KBM-7 (cell line): ENCODE measurements around the gene CST9.
A peak's percentile ranks its signal among the peaks of the same experiment; 100 is the strongest.

ENCODE experiments used
- DNase-seq: peaks from one replicate; pipeline ENCODE4 v3.0.0-alpha.2; 2015
- in situ Hi-C: fragments of 300-500 bp; cut with MboI; formaldehyde crosslinking; loops from 2 replicates; pipeline ENCODE4 v1.14.3; 2020; ENCODE audit warnings: low sequenced_read_pairs, low pct_unique_long_range_greater_than_20kb, mixed read lengths

The CST9 gene, protein sequence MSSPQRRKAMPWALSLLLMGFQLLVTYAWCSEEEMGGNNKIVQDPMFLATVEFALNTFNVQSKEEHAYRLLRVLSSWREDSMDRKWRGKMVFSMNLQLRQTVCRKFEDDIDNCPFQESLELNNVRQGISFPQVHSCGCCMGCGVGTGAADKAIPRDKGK

DNA sequence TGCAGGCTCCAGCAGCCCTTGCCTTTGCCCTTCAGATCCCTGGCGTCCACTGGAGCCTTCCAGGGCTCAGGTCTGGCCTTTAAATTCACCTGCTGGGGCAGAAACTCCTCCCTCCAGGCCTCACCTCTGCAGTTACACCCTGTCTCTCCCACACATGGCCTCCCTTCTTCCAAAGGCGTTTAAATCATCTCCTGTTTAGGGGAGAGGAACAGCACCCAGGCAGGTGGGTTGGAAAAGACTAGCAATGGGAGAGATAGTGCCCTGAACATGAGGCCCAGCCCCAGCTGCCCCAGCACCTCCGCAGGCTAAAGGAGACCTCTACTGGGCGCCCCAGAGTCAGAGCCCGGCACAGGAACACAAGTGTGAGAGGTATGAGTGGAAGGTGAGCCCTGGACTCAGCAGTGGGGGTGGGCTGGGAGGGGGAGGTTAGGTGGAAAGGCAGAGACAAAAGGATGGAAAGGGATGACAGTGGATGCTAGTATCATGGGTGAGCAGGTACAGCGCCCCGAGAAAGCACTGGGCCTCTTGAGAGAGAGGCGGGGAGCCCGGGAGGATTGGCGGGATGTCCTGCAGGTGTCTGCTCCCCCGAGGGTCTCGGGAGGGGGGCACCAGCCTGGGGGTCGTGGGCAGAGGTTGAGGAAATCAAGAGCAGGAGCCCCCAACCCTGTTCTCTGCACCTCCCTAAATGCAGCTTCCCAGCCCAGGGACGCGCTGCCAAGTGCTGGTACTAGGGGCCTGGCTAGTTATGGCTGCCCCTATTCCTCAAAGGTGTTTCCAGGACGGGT, at the start of gene CST9:
Gene CST9, minus strand, starts transcription at position 51 of the 785 bp plus-strand sequence. CDS start 53 bp downstream, outside the sequence.
- DNase-seq, result no peak
- in situ Hi-C loops, result no loop called here

DNA sequence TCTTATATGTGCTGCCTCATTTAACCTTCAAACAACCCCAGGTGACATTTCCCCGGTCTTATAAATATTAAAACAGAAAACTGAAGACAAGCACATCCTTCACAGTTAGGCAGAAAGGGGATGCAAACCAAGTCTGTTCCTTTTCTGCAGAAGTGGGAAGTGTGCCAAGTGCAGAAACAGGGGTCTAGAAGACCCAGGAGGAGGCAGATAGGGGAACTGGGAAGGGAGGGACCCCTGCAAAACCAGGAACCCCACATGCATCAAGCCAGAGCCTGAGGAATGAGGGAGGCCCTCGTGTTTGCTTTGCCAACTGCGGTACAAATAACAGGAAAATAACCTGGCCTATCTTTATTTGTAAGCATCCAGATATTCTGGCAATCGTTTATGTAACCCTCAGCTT, 49.0 kb upstream of the CST9 start:
- DNase-seq, result no peak
- in situ Hi-C loops, result no loop called here

- DNase-seq, result no peak
- in situ Hi-C loops, result no loop called here
These were observed 48.3 kb upstream of the CST9 start for GRCh38 chr20:23654000-23654399.

DNA sequence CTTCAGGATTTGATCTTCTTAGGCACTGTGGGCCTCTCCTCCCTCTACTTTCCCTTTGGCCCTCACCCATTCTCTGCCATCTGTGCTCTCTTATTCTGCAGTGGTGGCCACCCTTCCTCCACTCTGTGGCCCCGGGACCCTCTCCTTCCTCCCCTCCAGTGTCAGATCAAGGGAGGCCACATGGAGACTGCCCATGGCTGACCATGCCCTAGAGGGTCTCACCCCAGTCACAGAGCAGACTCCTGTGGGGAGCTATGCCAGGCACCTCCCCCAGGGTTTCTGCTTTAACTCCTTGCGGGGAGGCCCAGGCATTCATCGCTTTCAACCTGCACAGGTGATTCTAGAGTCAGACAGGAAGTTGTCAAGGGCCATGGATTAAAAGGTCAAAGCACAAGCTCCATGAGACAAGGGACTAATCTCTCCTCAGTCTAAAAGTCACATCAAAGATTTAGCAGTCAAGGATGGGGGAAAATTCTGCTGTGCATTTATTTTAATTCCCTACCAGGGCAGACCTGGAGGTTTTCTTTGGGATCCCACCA, 47.8 kb upstream of the CST9 start:
- no peak for DNase-seq
- in situ Hi-C loops, result no loop called here

DNA sequence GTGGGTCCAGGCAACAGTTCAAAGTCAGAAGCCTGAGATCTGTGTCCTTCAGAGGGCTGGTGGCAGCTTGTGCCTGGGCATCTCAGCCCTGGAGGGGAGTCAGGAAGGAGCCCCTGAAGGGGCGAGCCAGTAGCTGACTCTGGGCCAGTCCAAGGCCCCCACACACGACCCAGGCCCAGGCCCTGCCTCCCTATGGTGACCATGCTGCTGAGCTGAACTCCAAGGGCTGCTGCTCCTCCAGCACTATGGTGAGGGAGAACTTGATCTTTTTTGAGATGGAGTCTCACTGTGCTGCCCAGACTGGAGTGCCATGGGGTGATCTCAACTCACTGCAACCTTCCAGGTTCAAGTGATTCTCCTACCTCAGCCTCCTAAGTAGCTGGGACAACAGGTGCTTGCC, 47.2 kb upstream of the CST9 start:
- in situ Hi-C loops, result no loop called here
- DNase-seq, result no peak

GRCh38 chr20:23652371-23652770, 46.7 kb upstream of the CST9 start:
- in situ Hi-C loops, result no loop called here
- no peak for DNase-seq

DNA sequence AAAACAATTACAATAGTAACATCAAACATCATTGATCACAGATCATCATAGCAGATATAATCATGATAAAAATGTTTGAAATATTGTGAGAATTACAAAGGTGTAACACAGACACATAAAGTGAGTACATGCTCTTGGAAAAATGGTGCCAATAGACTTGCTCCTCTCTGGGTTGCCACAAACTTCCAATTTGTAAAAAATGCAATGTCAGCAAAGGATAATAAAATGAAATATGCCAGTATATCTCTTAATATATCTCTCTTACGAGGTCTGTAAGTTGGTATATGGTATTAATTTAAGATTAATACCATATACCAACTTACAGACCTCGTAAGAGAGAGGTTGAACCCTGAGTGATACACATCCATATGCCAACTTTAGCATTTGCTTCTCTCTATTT, 45.4 kb upstream of the CST9 start:
- in situ Hi-C loops, result no loop called here

DNA sequence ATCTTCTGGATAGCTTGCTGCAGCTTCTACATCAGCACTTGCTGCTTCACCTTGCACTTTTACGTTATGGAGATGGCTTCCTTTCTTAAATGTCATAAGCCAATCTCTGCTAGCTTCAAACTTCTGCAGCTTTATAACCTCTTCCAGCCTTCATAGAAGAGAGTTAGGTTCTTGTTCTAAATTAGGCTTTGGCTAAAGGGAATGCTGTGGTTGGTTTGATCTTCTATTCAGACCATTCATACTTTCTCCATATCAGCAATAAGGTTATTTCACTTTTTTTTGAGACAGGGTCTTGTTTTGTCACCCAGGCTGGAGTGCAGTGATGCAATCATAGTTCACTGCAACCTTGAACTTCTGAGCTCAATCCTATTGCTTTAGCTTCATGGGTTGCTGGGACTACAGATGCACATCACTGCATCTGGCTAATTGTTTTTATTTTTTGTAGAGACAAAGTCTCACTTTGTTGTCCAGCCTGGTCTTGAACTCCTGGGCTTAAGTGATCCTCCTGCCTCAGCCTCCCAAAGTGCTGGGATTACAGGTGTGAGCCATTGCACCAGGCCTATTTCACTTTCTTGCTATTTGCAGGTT, 44.2 kb upstream of the CST9 start:
- DNase-seq, result no peak
- in situ Hi-C loops, result no loop called here

More for the DNA sequence above, 45.4 kb upstream of the CST9 start:
- DNase-seq, result no peak

GRCh38 chr20:23649242-23649641, 43.5 kb upstream of the CST9 start:
- DNase-seq, result no peak
- in situ Hi-C loops, result no loop called here

GRCh38 chr20:23647346-23647745, 41.6 kb upstream of the CST9 start:
- no peak for DNase-seq
- in situ Hi-C loops, result no loop called here

GRCh38 chr20:23646106-23646873, 40.6 kb upstream of the CST9 start:
- in situ Hi-C loops, result no loop called here
- no peak for DNase-seq

- no peak for DNase-seq
- in situ Hi-C loops, result no loop called here
These were observed 39.9 kb upstream of the CST9 start for GRCh38 chr20:23645575-23645974.

GRCh38 chr20:23644164-23644563, 38.4 kb upstream of the CST9 start:
- in situ Hi-C loops, result no loop called here
- DNase-seq, result no peak

GRCh38 chr20:23643659-23644058, 37.9 kb upstream of the CST9 start:
- in situ Hi-C loops, result no loop called here
- DNase-seq, result peak; percentile 67

DNA sequence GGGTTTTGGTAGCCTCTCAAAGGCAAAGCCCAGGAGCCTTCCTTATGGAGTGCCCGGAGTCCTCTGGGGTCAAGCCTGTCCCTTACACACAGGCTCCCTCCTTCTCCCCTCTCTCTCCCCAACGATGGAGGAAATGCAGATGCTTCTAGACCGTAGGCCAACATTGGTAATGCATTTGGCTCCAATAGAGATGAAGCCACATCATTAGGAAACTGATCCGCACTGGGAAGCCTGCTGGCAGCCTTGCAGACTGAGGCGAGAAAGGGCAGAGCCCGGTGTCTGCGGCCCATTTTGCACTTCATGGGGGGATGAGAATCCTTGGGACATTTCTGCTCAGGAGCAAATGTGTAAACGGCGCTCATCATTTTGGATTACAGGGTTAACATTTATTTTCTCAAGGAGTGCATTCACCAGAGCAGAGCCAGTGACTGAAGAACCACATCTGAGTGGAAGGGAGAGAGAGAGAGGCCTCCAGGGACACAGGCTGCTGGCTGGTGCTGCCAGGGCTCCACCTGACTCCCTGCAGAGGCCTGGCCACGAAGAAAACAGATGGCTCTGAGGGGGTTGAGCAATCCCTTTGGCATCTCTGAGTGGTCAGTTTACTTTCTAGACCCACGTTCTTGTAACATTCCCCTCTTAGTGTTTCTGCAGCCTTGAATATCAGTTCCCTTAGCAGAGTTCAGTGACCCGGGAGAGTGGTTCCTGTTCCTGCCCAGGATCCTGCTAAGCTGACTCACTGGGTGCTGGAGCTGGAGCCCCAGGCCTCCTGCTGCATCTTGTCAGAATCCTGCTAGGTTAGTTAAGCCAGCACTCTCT, 36.4 kb upstream of the CST9 start:
- no peak for DNase-seq
- in situ Hi-C loops, result no loop called here

DNA sequence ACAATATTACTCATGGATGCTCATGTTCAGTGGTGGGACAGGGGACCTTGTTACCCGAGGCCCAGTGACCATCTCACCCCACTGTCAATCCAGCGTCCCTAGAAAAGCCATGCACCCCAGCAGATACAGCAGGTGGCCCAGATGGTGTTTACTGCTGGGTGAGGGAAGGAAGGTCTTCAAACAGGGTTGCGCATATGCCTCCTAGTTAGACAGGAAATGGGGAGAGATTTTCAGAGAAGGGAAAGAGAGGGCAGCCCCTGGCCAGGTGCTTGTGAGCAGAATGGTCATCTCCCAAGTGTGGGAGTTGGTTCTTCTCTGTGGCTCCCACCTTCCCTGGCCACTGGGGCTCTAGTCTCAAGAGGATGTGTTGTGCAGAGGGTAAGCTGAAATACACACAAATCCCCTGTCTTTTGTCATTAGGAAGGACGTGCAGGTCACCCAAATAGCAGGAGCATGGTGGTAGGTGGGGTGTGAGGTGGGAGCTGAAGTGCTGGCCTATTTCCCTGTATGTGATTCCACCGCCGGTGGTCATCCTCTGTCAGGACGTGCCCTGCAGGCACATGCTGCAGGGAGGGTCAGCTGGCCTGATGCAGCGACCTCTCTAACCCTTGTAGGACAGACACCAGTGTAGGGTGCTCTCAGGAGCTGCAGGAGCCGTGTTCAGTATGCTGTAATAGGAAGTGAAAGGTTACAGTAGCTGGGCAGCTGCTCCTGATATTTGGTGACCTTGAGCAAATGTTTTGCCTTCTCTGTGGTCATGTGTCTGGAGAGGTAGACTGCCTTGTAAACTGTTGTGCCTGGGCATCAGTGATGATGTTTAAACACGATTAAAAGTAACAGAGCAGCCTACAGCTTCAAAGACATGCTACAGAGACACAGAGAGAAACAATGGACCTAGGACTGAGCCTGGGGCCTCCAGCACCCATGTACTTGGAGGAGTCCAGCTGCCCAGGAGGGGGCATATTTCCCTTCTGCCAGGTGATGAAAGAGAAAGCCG, 35.3 kb upstream of the CST9 start:
- DNase-seq, result no peak
- in situ Hi-C loops, result no loop called here

DNA sequence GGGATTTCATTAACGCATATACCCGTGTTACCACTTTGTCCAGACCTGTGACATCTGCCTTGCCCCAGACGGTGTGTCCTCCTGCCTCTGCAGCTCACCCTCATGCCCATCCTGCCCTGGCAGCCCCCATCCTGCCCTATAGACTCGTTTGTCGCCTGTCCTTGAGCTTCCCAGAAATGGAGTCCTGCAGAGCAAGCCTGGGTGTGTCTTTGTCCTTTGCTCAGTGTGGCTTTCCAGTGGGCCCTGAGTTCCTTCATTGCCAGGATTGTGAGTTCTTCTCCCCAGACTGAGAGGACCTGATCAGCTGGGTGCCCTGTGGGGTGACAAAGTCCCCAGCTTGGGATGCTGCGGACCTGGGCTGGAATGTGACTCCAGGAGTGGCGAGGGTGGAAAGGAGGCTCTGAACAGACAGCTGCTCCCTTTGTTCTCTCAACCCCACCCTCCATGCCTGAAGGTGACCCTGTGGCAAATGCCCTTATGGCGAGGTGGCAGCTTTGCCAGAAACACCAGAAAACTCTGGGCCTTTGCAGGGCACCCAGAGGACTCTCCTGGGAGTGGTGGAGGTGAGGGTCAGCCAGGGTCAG, 34.4 kb upstream of the CST9 start:
- in situ Hi-C loops, result no loop called here
- no peak for DNase-seq
